Measurements from ENCODE around the gene IL23R.

- TF ChIP-seq TCF7L2 (IDR thresholded peaks at IDR 0.05; ENCODE audit: low read depth, low read length): no peak
- TF ChIP-seq, protein P1, sequence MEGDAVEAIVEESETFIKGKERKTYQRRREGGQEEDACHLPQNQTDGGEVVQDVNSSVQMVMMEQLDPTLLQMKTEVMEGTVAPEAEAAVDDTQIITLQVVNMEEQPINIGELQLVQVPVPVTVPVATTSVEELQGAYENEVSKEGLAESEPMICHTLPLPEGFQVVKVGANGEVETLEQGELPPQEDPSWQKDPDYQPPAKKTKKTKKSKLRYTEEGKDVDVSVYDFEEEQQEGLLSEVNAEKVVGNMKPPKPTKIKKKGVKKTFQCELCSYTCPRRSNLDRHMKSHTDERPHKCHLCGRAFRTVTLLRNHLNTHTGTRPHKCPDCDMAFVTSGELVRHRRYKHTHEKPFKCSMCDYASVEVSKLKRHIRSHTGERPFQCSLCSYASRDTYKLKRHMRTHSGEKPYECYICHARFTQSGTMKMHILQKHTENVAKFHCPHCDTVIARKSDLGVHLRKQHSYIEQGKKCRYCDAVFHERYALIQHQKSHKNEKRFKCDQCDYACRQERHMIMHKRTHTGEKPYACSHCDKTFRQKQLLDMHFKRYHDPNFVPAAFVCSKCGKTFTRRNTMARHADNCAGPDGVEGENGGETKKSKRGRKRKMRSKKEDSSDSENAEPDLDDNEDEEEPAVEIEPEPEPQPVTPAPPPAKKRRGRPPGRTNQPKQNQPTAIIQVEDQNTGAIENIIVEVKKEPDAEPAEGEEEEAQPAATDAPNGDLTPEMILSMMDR (IDR thresholded peaks at IDR 0.05): no peak
- TF ChIP-seq POLR2AphosphoS5 (IDR thresholded peaks at IDR 0.05; ENCODE audit: low read depth, low read length): no peak
- TF ChIP-seq SIN3A (IDR thresholded peaks at IDR 0.05; ENCODE audit: borderline replicate concordance, insufficient read depth, low read depth, low read length): no peak
These were observed 108.5 kb downstream of the IL23R start for GRCh38 chr1:67274623-67275325.
